SU-DHL-6 (cell line): ENCODE data around the gene TENM4.

Experiments
- CTCF ChIP-seq: fragments of 200-600 bp; sonication (generic); IDR thresholded peaks from one replicate; pipeline ENCODE4 v1.5.1; 2017; ENCODE audit warnings: antibody characterized with exemption, mild to moderate bottlenecking, low read length, moderate library complexity; ENCODE audit not compliant: insufficient read depth, poor library complexity, severe bottlenecking
- EZH2phosphoT487 ChIP-seq: fragments of 200-600 bp; sonication (generic), shearing (Covaris generic); conservative IDR thresholded peaks from 2 replicates; pipeline ENCODE4 v1.6.1; 2018; ENCODE audit warnings: mild to moderate bottlenecking, antibody characterized with exemption, low read length, moderate library complexity, mixed read lengths

- TF ChIP-seq CTCF (no peak), EZH2phosphoT487 (no peak)
Observed at GRCh38 chr11:79465160-79465559, 24.3 kb upstream of the TENM4 start.
